Keratinocyte (primary cell): ENCODE results near the gene ZNF503.

Source experiments
- EZH2 ChIP-seq: IDR thresholded peaks from one replicate; pipeline ENCODE4 v1.6.1; 2012; ENCODE audit warnings: inconsistent platforms, mild to moderate bottlenecking, low read length, moderate library complexity
- TF ChIP-seq, protein P1 (sequence below), 3 experiments: IDR thresholded peaks in 1 of 3; conservative IDR thresholded peaks in 1 of 3; optimal IDR thresholded peaks in 1 of 3; 2 replicates in 2 of 3; 3 replicates in 1 of 3; pipeline versions ENCODE3 to v1.5.1; 2011; ENCODE audit warnings: low read length in 3 of 3, mild to moderate bottlenecking in 3 of 3, moderate library complexity in 2 of 3, control low read depth in 1 of 3, inconsistent platforms in 1 of 3; ENCODE audit not compliant: insufficient read depth in 2 of 3; ENCODE audit errors: extremely low read depth in 1 of 3

DNA sequence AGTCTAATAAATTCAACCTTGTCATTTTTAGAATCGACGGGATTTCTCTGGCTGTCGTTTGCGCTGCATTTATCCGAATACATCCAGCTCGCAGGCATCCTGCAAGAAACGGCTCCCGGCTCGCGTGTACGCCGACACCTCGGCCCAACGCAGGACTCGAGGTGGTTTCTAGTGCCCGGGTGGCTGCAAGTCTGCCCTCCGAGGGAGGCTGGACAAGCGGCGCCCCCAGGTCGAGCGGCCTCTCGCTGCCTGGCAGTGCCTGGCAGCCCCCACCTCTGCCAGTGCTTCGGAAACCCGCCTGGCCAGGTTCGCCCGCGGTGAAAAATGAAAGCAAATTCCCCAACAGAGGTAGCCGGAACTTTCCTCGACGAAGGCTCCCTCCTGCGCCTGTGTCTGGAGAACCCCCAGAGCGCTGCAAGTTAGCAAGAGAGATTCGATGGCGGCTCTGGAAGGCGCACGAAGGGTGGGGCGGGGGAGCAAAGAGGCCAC, 5.7 kb upstream of the ZNF503 start:
- TF ChIP-seq, protein P1, sequence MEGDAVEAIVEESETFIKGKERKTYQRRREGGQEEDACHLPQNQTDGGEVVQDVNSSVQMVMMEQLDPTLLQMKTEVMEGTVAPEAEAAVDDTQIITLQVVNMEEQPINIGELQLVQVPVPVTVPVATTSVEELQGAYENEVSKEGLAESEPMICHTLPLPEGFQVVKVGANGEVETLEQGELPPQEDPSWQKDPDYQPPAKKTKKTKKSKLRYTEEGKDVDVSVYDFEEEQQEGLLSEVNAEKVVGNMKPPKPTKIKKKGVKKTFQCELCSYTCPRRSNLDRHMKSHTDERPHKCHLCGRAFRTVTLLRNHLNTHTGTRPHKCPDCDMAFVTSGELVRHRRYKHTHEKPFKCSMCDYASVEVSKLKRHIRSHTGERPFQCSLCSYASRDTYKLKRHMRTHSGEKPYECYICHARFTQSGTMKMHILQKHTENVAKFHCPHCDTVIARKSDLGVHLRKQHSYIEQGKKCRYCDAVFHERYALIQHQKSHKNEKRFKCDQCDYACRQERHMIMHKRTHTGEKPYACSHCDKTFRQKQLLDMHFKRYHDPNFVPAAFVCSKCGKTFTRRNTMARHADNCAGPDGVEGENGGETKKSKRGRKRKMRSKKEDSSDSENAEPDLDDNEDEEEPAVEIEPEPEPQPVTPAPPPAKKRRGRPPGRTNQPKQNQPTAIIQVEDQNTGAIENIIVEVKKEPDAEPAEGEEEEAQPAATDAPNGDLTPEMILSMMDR (optimal IDR thresholded peaks at IDR 0.05 in 1 of 3, IDR thresholded peaks at IDR 0.05 in 1 of 3, conservative IDR thresholded peaks at IDR 0.05 in 1 of 3; ENCODE audit: extremely low read depth in 1 of 3, insufficient read depth in 2 of 3, low read length in 3 of 3) = no peak
- TF ChIP-seq EZH2 = no peak
